Fibroblast of the aortic adventitia (primary cell): ENCODE results near the gene LYPD8. TPM values are rescaled to one million over a fixed set of nuclear protein-coding genes. Genes with fewer than 3 reads are reported as not detected.

Source experiments
- DNase-seq: peaks from one replicate; pipeline ENCODE4 v3.0.0-alpha.2; 2010; ENCODE audit warnings: low read depth
- H3K4me3 ChIP-seq: 2 replicates; pipeline ENCODE4 v1.5.1; 2011; ENCODE audit warnings: low read depth, mild to moderate bottlenecking, control low read depth, low read length, moderate library complexity
- total RNA-seq: library from RNA; depleted of rRNA; stranded (reverse); fragments of >200 nt; gene quantifications from 2 replicates; pipeline ENCODE4 v1.2.3, GENCODE V29; 2012; ENCODE audit warnings: low replicate concordance
- TF ChIP-seq, protein P1 (sequence below): IDR thresholded peaks from 2 replicates; pipeline ENCODE4 v1.5.1; 2011; ENCODE audit warnings: mild to moderate bottlenecking, low read length, control low read depth, inconsistent platforms; ENCODE audit not compliant: insufficient read depth

The LYPD8 gene
- total RNA-seq, 1 donor: 0.27 TPM

DNA sequence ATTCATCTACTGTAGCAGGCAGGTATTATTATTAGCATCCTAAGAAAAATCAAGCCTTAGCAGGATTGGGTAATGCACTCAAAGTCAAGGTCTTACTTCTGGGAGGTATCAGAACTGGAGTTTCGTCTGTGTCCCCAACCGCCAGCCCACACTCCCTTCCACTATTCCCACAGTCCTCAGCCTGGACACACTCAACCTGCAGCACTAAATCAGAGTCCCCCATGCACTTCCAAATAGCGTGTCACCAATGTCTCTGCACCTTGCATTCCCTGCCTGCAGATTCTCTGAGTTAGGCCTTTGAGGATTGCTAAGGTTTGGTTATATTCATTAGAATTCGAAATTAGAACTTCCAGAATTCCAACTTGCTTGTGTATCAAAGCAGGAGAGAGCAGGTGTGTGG lies 3.9 kb downstream of the LYPD8 start:
- H3K4me3 ChIP-seq: no peak overlapping the region
- no peak for DNase-seq
- TF ChIP-seq, protein P1, sequence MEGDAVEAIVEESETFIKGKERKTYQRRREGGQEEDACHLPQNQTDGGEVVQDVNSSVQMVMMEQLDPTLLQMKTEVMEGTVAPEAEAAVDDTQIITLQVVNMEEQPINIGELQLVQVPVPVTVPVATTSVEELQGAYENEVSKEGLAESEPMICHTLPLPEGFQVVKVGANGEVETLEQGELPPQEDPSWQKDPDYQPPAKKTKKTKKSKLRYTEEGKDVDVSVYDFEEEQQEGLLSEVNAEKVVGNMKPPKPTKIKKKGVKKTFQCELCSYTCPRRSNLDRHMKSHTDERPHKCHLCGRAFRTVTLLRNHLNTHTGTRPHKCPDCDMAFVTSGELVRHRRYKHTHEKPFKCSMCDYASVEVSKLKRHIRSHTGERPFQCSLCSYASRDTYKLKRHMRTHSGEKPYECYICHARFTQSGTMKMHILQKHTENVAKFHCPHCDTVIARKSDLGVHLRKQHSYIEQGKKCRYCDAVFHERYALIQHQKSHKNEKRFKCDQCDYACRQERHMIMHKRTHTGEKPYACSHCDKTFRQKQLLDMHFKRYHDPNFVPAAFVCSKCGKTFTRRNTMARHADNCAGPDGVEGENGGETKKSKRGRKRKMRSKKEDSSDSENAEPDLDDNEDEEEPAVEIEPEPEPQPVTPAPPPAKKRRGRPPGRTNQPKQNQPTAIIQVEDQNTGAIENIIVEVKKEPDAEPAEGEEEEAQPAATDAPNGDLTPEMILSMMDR: no peak

DNA sequence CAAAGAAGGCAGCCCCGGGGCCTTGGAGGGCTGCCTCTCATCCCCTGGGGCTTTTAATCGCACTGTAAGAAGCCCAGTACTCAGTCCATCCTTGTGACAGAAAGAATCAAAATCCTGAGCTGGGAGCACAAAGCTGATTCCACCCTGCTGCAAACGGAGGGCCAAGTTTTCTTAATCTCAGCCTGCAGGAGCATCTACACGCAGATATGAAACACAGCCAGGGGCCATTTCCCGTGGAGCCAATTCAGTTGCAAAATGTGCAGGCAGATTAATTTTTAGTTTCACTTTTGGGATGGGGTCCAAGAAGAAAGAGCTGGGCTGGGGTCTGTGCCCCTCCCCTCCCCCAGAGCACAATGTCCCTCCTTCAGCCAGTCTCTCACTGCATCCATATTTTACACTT lies 4.4 kb downstream of the LYPD8 start:
- no peak for DNase-seq
- TF ChIP-seq, protein P1: no peak
- H3K4me3 ChIP-seq: no peak overlapping the region

DNA sequence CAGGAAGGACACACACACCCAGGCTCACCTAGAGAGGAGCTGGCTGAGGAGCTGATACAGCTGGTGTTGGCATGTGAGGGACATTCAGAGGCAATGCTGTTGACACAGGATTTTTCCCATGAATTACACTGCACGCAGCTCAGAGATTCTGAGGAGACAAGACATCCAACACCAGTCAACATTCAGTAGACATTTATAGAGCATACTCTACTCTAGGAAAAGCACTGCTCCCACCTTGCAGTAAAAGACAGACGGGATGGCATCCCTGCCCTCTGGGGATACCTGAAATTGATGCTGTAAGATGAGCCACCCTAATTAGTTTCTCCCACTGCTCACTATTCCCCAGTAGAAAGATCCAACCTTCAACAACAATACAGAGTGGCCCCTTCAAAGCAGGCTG lies 5.1 kb downstream of the LYPD8 start:
- TF ChIP-seq, protein P1: no peak
- DNase-seq: no peak
- H3K4me3 ChIP-seq: no peak overlapping the region

DNA sequence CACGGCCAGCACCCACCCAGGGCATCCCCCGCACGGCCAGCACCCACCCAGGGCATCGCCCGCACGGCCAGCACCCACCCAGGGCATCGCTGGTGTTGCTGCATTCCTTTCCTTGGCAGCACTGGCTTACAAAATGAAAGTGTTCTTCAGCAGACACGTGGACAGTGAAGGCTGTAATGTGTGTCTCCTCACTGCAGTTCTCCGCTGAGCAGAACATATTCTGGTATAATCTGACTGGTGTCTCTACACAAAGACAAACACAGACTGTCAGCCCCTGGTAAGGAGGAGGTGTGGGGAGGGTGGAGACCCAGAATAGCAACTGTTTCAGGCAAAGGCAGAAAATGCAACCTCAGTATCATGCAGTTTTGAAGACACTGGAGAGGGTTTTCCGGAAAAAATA lies 7.3 kb downstream of the LYPD8 start:
- DNase-seq: no peak
- TF ChIP-seq, protein P1: no peak
- no peak overlapping the region for H3K4me3 ChIP-seq

DNA sequence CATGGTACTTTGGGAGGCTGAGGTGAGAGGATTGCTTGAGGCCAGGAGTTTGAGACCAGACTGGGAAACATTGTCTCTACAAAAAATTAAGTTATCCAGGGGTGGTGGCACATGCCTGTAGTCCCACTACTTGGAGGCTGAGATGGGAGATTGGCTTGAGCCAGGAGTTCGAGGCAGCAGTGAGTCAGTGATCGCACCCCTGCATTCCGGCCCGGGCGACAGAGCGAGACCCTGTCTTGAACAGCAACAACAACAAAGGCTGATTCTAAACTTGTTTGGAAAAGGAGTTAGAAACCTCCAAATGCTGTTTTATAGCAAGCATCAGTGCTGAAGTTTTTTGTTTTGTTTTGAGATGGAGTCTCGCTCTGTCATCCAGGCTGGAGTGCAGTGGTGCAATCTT lies 14.7 kb downstream of the LYPD8 start:
- TF ChIP-seq, protein P1: no peak
- no peak for DNase-seq
- H3K4me3 ChIP-seq: no peak overlapping the region

DNA sequence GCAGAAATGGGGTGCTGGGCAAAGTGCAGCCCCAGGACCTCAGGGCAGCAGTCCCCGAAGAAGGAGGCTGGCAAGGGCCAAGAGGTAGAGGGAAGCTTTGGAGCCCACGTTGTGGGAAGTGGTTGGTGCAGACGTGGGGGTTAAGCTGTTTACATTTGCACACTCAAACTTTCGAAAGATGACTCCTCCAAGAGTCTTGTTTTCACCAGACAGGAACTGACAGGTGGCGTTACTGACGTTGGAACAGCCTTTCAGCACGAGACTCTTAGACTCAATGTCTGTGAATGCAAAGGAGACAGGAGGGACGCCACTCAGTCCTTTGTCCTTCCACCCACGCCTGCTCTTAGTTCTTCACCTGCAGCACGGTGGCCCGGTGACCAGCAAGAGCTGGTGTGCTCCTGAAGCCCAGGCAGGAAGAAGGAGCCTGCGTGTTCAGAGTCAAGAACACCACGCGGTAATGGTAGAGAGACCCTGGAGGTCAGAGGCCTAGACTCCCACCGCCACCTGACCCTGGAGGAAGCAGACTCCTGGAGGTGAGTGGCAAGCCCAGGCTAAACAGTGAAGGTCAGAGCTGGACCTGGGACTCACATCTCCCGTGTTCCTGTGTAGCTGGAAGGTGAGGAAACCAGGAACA lies 15.9 kb downstream of the LYPD8 start:
- H3K4me3 ChIP-seq: no peak overlapping the region
- TF ChIP-seq, protein P1: no peak
- no peak for DNase-seq

DNA sequence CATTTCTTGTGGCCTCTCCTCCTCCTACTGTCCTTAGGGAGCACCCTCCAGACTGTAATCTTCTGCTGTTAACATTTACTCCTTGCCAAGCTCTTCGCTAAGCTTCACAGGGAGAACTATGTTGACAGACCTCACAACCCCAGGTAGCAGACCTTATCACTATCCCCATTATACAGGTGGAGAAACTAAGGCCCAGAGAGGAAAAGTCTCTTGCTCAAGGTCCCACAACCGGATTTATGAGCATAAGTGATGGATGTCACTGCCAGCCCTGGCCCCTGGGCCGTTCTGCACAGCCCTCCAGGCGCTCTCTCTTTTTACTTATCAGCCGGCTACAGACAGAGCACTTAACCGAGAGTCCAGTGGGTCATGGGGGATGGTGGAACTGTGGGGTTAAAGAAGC lies 18.1 kb downstream of the LYPD8 start:
- no peak for DNase-seq
- TF ChIP-seq, protein P1: no peak
- H3K4me3 ChIP-seq: no peak overlapping the region
